ENCODE measurements around the gene ARFIP2.

ARFIP2 gene

GRCh38 chr11:6458352-6459098 lies 22.6 kb downstream of the ARFIP2 start:
- no peak for FAIRE-seq
- TF ChIP-seq POLR2AphosphoS5 (IDR thresholded peaks at IDR 0.05; ENCODE audit: low read depth, low read length) (no peak), POLR2A (IDR thresholded peaks at IDR 0.05; ENCODE audit: low read depth, low read length) (no peak)

GRCh38 chr11:6457581-6458320 lies 23.4 kb downstream of the ARFIP2 start:
- TF ChIP-seq TAF1 (IDR thresholded peaks at IDR 0.05; ENCODE audit: borderline replicate concordance, low read depth, low read length), result no peak
- DNase-seq (ENCODE audit: insufficient read length), result no peak
- FAIRE-seq, result no peak

More at GRCh38 chr11:6458352-6459098, 22.6 kb downstream of the ARFIP2 start:
- no peak for DNase-seq (ENCODE audit: insufficient read length)

- no peak for TF ChIP-seq TAF1 (IDR thresholded peaks at IDR 0.05; ENCODE audit: borderline replicate concordance, low read depth, low read length)
- TF ChIP-seq POLR2A (IDR thresholded peaks at IDR 0.05; ENCODE audit: low read depth, low read length), result no peak
- TF ChIP-seq POLR2AphosphoS5 (IDR thresholded peaks at IDR 0.05; ENCODE audit: low read depth, low read length), result no peak
- FAIRE-seq, result no peak
- no peak for DNase-seq (ENCODE audit: insufficient read length)
These were observed 24.6 kb downstream of the ARFIP2 start for GRCh38 chr11:6456361-6457073.

GRCh38 chr11:6455070-6455469 lies 26.1 kb downstream of the ARFIP2 start:
- FAIRE-seq (no peak), DNase-seq (ENCODE audit: insufficient read length) (no peak)
- TF ChIP-seq TAF1 (IDR thresholded peaks at IDR 0.05; ENCODE audit: borderline replicate concordance, low read depth, low read length), result no peak
- TF ChIP-seq POLR2AphosphoS5 (IDR thresholded peaks at IDR 0.05; ENCODE audit: low read depth, low read length), result no peak
- TF ChIP-seq POLR2A (IDR thresholded peaks at IDR 0.05; ENCODE audit: low read depth, low read length), result no peak

GRCh38 chr11:6453152-6453551 lies 28.0 kb downstream of the ARFIP2 start:
- DNase-seq (ENCODE audit: insufficient read length) (no peak), FAIRE-seq (no peak)
- TF ChIP-seq POLR2AphosphoS5 (IDR thresholded peaks at IDR 0.05; ENCODE audit: low read depth, low read length), result no peak
- TF ChIP-seq TAF1 (IDR thresholded peaks at IDR 0.05; ENCODE audit: borderline replicate concordance, low read depth, low read length), result no peak
- no peak for TF ChIP-seq POLR2A (IDR thresholded peaks at IDR 0.05; ENCODE audit: low read depth, low read length)

GRCh38 chr11:6452219-6452618 lies 28.9 kb downstream of the ARFIP2 start:
- DNase-seq (ENCODE audit: insufficient read length) (no peak), FAIRE-seq (no peak)
- no peak for TF ChIP-seq POLR2A (IDR thresholded peaks at IDR 0.05; ENCODE audit: low read depth, low read length)

GRCh38 chr11:6448574-6448973 lies 32.6 kb downstream of the ARFIP2 start:
- DNase-seq (ENCODE audit: insufficient read length) (no peak), FAIRE-seq (no peak)
- TF ChIP-seq POLR2A (IDR thresholded peaks at IDR 0.05; ENCODE audit: low read depth, low read length) (no peak), TAF1 (IDR thresholded peaks at IDR 0.05; ENCODE audit: borderline replicate concordance, low read depth, low read length) (no peak), POLR2AphosphoS5 (IDR thresholded peaks at IDR 0.05; ENCODE audit: low read depth, low read length) (no peak)

- TF ChIP-seq POLR2A (IDR thresholded peaks at IDR 0.05; ENCODE audit: low read depth, low read length), result no peak
- no peak for TF ChIP-seq POLR2AphosphoS5 (IDR thresholded peaks at IDR 0.05; ENCODE audit: low read depth, low read length)
- TF ChIP-seq TAF1 (IDR thresholded peaks at IDR 0.05; ENCODE audit: borderline replicate concordance, low read depth, low read length), result no peak
- FAIRE-seq, result peak; percentile 90
- DNase-seq (ENCODE audit: insufficient read length), result peak; percentile 50
These were observed 37.7 kb downstream of the ARFIP2 start for GRCh38 chr11:6443269-6444003.

- TF ChIP-seq POLR2A (IDR thresholded peaks at IDR 0.05; ENCODE audit: low read depth, low read length), result no peak
- TF ChIP-seq TAF1 (IDR thresholded peaks at IDR 0.05; ENCODE audit: borderline replicate concordance, low read depth, low read length), result no peak
- no peak for TF ChIP-seq POLR2AphosphoS5 (IDR thresholded peaks at IDR 0.05; ENCODE audit: low read depth, low read length)
- no peak for FAIRE-seq
- DNase-seq (ENCODE audit: insufficient read length), result no peak
These were observed 38.7 kb downstream of the ARFIP2 start for GRCh38 chr11:6442441-6442840.

GRCh38 chr11:6440906-6441358 lies 40.2 kb downstream of the ARFIP2 start, which contains the start of gene HPX:
Gene HPX (minus strand): TSS chr11:6440987. CDS start chr11:6440963, 24 bp downstream.
- no peak for TF ChIP-seq TAF1 (IDR thresholded peaks at IDR 0.05; ENCODE audit: borderline replicate concordance, low read depth, low read length)
- no peak for TF ChIP-seq POLR2A (IDR thresholded peaks at IDR 0.05; ENCODE audit: low read depth, low read length)
- no peak for TF ChIP-seq POLR2AphosphoS5 (IDR thresholded peaks at IDR 0.05; ENCODE audit: low read depth, low read length)
- no peak for DNase-seq (ENCODE audit: insufficient read length)
- FAIRE-seq, result no peak

- FAIRE-seq (peak; percentile 74), DNase-seq (ENCODE audit: insufficient read length) (no peak)
- TF ChIP-seq POLR2A (IDR thresholded peaks at IDR 0.05; ENCODE audit: low read depth, low read length) (no peak), TAF1 (IDR thresholded peaks at IDR 0.05; ENCODE audit: borderline replicate concordance, low read depth, low read length) (no peak), POLR2AphosphoS5 (IDR thresholded peaks at IDR 0.05; ENCODE audit: low read depth, low read length) (no peak)
These were observed 42.1 kb downstream of the ARFIP2 start for GRCh38 chr11:6438979-6439571.

All from GM12892 (cell line).